Measurements from ENCODE around the gene CPAMD8.
A peak's percentile ranks its signal among the peaks of the same experiment; 100 is the strongest.

CPAMD8 gene

DNA sequence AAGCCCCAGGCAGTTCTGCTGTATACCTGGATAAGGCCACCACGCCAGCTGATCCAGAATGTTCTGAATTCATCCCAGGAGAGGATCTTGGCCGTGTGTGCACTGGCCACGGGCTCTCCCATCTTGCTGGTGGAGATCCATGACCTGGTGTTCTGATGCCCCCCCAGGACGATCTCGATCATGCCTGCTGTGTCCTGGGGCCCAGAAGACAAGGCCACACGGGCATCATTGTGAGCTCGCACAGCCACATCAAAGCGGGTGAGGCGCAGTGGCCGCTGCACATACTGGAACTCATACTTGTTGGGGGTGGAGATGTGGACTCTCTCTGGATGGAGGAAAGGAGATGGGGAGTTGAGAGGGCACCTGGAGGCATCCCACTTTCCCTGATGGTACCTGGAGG lies 97.7 kb downstream of the CPAMD8 start:
- no peak for DNase-seq (ENCODE audit: low read depth)
- TF ChIP-seq, protein P1, sequence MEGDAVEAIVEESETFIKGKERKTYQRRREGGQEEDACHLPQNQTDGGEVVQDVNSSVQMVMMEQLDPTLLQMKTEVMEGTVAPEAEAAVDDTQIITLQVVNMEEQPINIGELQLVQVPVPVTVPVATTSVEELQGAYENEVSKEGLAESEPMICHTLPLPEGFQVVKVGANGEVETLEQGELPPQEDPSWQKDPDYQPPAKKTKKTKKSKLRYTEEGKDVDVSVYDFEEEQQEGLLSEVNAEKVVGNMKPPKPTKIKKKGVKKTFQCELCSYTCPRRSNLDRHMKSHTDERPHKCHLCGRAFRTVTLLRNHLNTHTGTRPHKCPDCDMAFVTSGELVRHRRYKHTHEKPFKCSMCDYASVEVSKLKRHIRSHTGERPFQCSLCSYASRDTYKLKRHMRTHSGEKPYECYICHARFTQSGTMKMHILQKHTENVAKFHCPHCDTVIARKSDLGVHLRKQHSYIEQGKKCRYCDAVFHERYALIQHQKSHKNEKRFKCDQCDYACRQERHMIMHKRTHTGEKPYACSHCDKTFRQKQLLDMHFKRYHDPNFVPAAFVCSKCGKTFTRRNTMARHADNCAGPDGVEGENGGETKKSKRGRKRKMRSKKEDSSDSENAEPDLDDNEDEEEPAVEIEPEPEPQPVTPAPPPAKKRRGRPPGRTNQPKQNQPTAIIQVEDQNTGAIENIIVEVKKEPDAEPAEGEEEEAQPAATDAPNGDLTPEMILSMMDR (conservative IDR thresholded peaks at IDR 0.05; ENCODE audit: low read length), result no peak
- H3K4me3 ChIP-seq (ENCODE audit: low read length), result no peak overlapping the region

DNA sequence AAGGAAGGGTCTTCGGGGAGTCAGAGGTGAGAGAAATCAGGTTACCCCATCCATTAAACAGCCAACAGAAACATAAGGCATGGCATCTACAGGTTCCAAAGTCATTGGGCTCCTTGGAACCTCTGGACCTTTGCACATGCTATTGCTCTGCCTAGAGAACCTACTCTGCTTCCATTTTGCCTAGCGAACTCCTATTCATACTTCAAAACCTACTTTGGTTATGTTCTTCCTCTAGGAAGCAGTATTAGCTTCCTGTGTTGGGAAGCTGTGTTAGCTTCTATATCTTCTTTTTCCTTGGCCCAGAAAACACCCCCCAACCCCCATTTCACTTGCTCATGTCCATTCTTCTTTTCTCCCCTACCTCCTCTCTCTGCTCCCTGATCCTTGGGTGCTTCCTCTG lies 98.3 kb downstream of the CPAMD8 start:
- H3K4me3 ChIP-seq (ENCODE audit: low read length), result no peak overlapping the region
- no peak for DNase-seq (ENCODE audit: low read depth)
- TF ChIP-seq, protein P1 (conservative IDR thresholded peaks at IDR 0.05; ENCODE audit: low read length), result no peak

DNA sequence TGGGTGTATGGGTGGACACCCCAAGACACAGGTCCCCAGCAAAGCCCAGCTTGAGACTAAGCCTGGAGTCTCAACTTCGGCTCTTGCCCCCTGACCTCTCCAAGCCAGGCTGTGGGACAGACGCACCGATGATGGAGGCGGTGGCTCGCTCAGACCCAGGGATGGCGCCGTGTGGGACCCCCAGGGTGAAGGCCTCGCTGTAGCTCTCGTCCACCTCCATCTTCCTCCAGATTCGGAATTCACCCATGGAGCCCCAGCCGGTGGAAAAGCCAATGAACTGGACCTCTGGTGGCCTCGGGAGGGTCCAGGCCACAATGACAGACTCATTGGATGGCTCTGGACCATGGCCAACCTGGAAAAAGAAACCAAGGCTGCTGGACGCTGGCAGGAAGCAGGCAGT lies 98.7 kb downstream of the CPAMD8 start:
- TF ChIP-seq, protein P1 (conservative IDR thresholded peaks at IDR 0.05; ENCODE audit: low read length), result no peak
- H3K4me3 ChIP-seq (ENCODE audit: low read length), result no peak overlapping the region
- no peak for DNase-seq (ENCODE audit: low read depth)

DNA sequence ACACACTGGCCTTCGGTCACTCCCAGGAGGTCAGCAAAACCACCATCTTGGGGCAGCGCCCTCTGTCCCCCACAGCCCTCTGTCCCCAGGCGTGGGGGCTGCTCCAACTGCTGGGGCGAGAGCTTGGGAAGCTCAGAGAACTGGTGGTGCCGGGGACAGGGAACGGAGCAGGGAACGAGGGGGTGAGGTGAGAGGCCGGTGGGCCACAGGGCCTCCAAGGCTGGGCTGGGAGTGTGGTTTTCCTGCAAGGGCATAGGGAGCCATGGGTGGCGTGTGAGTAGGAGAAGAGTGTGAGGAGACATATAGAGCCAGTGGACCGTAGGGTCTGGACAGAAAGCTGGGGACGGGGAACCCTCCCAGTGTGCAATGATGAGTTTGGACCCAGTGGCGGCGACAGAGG lies 103.7 kb downstream of the CPAMD8 start:
- no peak for DNase-seq (ENCODE audit: low read depth)
- TF ChIP-seq, protein P1 (conservative IDR thresholded peaks at IDR 0.05; ENCODE audit: low read length), result no peak
- H3K4me3 ChIP-seq (ENCODE audit: low read length), result no peak overlapping the region

DNA sequence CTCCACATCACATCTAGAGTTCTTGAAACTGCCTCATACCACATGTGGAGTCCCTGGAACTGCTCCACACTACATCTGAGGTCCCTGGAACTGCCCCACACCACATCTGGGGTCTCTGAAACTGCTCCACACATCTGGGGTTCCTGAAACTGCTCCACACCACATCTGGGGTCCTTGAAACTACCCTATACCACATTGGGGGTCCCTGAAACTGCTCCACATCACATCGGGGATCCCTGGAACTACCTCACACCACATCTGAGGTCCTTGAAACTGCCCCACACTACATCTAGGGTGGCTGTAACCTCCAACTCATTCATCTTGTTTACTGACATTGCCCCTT lies 104.0 kb downstream of the CPAMD8 start:
- TF ChIP-seq, protein P1 (conservative IDR thresholded peaks at IDR 0.05; ENCODE audit: low read length), result no peak
- DNase-seq (ENCODE audit: low read depth), result no peak
- H3K4me3 ChIP-seq (ENCODE audit: low read length), result no peak overlapping the region

DNA sequence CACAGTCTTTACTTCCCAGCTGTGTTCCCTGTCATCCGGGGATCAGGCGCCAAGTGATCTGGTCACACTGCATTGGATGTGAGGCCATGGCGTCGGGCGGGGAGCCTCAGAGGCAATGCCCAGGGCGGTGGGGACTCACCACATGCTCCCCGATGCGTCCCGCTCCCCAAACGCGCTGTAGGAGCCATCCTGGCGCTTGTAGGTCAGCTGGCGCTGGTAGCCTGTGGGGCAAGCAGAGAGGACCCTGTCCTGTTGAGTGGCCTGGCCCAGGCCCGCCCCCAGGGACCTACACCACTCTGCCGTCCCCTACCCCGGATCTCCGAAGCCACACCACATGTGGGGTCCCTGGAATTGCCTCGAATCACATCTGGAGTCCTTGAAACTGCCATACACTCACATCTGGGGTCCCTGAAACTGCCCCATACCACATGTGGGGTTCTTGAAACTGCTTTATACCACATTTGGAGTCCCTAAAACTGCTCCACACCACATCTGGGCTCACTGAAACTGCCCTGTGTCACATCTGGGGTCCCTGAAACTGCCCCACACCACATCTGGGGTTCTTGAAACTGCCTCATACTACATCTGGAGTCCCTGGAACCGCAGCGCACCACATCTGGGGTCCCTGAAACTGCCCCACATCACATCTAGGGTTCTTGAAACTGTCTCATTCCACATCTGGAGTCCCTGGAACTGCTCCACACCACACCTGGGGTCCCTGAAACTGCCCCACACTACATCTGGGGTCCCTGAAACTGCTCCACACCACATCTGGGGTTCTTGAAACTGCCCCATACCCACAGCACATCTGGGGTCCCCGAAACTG lies 104.6 kb downstream of the CPAMD8 start:
- no peak overlapping the region for H3K4me3 ChIP-seq (ENCODE audit: low read length)
- TF ChIP-seq, protein P1 (conservative IDR thresholded peaks at IDR 0.05; ENCODE audit: low read length), result no peak
- no peak for DNase-seq (ENCODE audit: low read depth)

DNA sequence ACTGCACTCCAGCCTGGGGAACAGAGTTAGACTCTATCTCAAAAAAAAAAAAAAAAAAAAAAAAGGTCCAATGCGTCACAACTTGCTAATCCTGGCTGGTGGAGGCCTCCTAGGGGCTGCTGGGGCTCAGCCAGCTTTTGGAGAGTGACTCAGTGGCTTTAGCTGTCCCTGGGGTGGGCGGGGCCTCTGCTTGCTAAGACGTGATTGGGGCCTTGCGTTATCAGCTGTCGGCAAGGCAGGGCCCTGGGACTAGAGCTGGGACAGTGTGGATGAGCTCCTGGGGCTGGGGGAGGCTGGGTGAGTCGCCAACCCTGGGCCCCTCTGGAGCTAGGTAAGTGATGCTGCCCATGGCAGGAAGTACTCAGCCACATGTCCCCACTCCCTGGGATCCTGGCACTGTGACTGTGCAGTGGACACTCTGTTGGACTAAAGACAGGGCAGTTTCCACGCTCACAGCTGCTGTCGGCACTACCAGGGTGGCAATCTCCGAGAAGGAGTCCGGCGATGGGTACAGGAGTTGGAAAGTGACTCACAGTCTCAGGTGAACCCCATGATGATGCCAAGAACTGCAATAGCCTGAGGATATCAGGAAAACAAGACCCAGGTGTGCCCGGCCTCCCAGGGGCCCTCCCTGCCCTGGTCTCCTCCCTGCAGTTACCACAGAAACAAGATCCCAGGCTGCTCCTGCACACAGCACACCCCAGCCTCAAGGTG lies 105.6 kb downstream of the CPAMD8 start:
- peak; percentile 44 for DNase-seq (ENCODE audit: low read depth)
- TF ChIP-seq, protein P1 (conservative IDR thresholded peaks at IDR 0.05; ENCODE audit: low read length), result no peak
- no peak overlapping the region for H3K4me3 ChIP-seq (ENCODE audit: low read length)
